ENCODE measurements around the gene APEX2.

DNA sequence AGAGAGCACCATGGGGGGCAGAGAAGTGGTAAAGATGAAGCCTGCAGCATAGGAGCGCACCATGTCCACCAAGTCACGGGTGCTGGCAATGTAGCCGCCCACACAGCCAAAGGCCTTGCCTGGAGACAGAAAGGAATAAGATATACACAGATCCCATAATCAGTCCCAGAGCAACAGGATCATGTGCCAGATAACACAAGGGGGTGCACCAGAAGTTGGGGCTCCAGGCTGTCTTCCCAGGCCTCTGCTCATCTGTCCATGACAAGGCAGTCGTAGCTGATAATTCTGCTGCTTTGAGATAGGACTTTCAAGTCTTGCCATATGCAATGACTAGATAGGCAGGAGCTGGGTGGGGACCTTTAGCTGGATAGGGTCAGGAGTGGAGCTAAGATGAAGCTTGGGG lies 14.7 kb downstream of the APEX2 start:
- TF ChIP-seq POLR2A (IDR thresholded peaks at IDR 0.05; ENCODE audit: low read depth, low read length) (no peak), TAF1 (IDR thresholded peaks at IDR 0.05; ENCODE audit: low read depth, low read length) (no peak), POLR2AphosphoS5 (IDR thresholded peaks at IDR 0.05; ENCODE audit: low read depth, low read length) (no peak), SPI1 (IDR thresholded peaks at IDR 0.05; ENCODE audit: low read depth, low read length) (no peak)
